ENCODE results near the gene ST3GAL5. TPM values are rescaled to one million over a fixed set of nuclear protein-coding genes. Genes with fewer than 3 reads are reported as not detected.
A peak's percentile ranks its signal among the peaks of the same experiment; 100 is the strongest.

Gene ST3GAL5
- total RNA-seq, 1 donor, result 19.4 TPM

GRCh38 chr2:85853499-85854165 lies 35.2 kb downstream of the ST3GAL5 start:
- DNase-seq (ENCODE audit: low read depth), result no peak
- H3K4me3 ChIP-seq (ENCODE audit: low read depth, low read length), result no peak overlapping the region
- no peak for TF ChIP-seq CTCF (IDR thresholded peaks at IDR 0.05; ENCODE audit: insufficient read depth, low read length)

GRCh38 chr2:85852937-85853498 lies 35.8 kb downstream of the ST3GAL5 start:
- peak; percentile 45 for DNase-seq (ENCODE audit: low read depth)
- no peak for TF ChIP-seq CTCF (IDR thresholded peaks at IDR 0.05; ENCODE audit: insufficient read depth, low read length)
- H3K4me3 ChIP-seq (ENCODE audit: low read depth, low read length), result no peak overlapping the region

GRCh38 chr2:85852152-85852840 lies 36.5 kb downstream of the ST3GAL5 start:
- TF ChIP-seq CTCF (IDR thresholded peaks at IDR 0.05; ENCODE audit: insufficient read depth, low read length), result no peak
- no peak overlapping the region for H3K4me3 ChIP-seq (ENCODE audit: low read depth, low read length)
- no peak for DNase-seq (ENCODE audit: low read depth)

GRCh38 chr2:85851253-85852151 lies 37.3 kb downstream of the ST3GAL5 start:
- peak; percentile 55 for DNase-seq (ENCODE audit: low read depth)
- no peak for TF ChIP-seq CTCF (IDR thresholded peaks at IDR 0.05; ENCODE audit: insufficient read depth, low read length)
- H3K4me3 ChIP-seq (ENCODE audit: low read depth, low read length), result no peak overlapping the region

GRCh38 chr2:85850451-85850850 lies 38.3 kb downstream of the ST3GAL5 start:
- TF ChIP-seq CTCF (IDR thresholded peaks at IDR 0.05; ENCODE audit: insufficient read depth, low read length), result no peak
- no peak for DNase-seq (ENCODE audit: low read depth)
- H3K4me3 ChIP-seq (ENCODE audit: low read depth, low read length), result no peak overlapping the region

GRCh38 chr2:85847051-85847588 lies 41.7 kb downstream of the ST3GAL5 start:
- H3K4me3 ChIP-seq (ENCODE audit: low read depth, low read length), result no peak overlapping the region
- no peak for DNase-seq (ENCODE audit: low read depth)
- no peak for TF ChIP-seq CTCF (IDR thresholded peaks at IDR 0.05; ENCODE audit: insufficient read depth, low read length)
